ENCODE results near the gene HIGD1A.

HIGD1A gene

GRCh38 chr3:42752441-42752840 is 51.8 kb downstream of the HIGD1A start:
- DNase-seq = no peak

DNA sequence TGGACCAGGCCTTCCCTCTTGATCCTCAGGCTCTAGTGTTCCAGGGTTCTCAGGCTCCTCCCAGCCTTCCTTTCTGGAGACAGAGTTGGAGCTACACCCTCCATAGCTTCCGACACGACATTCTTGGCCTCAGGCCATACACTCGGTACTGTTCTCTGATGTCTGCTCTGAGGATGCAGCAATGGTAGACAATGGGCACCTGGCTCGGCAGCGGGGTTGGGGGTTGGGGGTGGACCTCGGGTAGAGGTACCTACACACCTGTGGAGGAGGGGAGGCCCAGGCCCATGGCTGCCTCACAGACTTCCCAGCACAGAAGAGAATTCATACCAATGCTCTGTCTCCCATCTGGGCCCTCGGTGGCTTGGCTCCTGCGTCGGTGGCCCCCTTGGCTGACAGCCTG is 52.7 kb downstream of the HIGD1A start:
- no peak for DNase-seq

GRCh38 chr3:42750834-42751233 is 53.5 kb downstream of the HIGD1A start:
- DNase-seq = no peak

DNA sequence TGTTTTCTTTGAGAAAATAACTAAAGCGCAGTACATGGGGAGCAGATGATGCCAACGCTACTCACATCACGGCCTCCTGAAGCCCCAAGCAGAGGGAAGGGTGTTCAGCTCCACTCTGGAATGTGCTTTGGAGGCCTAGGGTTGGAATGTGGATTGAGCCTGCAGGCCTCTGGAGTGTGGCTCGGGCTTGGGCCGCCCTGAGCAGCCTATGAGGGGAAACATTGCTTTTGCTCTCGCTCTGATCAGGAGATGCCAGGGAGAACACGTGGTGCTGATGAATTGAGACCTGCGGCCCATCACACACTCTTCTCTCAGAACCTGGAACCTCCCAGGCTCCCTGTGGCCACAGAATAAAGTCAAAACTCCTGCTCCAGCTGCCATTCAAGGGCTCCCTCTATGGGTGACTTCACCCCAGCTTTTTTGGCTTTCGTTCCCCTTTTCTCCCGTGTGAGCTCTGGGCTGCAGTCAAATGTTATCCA is 54.5 kb downstream of the HIGD1A start:
- DNase-seq = no peak

GRCh38 chr3:42749025-42749752 is 55.1 kb downstream of the HIGD1A start:
- DNase-seq = no peak

DNA sequence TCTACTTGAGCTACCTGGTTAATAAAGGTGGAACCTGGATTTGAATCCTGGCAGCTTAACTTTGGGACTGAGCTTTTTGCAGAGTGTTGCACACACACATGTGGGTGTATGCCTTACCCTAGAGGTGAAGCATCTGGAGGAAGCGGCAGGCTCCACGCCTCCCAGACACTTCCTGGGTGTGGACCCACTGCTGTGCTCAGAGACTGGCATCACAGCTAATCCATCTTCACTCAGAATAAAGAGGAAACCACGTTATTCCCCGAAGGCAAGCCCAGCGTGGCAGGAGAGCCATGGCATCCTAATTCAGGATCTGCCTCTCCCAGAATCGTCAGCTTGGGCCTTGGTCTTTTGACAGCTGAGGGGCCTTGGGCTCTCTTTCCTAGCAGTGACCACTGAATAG is 56.7 kb downstream of the HIGD1A start:
- DNase-seq = no peak

- no peak for DNase-seq
Observed at GRCh38 chr3:42746455-42747450, 57.5 kb downstream of the HIGD1A start.

DNA sequence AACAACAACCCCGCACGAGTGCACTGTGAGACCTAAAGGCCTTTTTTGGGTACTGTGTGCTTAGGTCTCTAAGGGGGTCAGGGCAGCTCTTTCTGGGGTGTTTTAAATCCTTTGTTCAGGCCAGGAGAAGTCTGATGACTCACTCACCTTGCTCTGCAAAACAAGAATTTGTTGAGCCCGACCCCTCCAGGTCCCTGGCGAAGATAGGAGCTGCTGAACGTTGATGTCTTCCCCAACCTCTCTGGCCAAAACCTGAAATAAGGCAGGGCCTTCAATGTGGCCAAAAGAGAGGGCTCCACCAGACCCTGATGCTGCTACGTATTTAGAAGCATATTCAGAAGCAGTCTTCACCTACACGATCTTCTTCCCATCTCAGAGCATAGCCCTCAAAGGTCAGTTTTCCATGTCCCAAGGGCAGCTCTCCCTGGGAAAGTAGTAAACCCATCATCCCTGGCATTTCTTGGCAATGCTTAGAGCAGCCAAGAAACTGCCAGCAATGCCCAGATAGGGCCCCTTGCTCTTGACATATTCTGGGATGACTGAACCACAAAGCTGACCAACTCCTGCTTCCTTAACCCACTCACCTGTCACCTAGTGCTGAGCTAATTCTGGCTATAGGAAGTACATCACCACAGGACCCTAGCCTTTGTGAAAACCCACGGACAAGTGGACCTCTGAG is 58.4 kb downstream of the HIGD1A start:
- DNase-seq = no peak

- DNase-seq = no peak
Observed at GRCh38 chr3:42745291-42745745, 59.0 kb downstream of the HIGD1A start.

GRCh38 chr3:42743204-42743995 is 60.9 kb downstream of the HIGD1A start:
- no peak for DNase-seq

DNA sequence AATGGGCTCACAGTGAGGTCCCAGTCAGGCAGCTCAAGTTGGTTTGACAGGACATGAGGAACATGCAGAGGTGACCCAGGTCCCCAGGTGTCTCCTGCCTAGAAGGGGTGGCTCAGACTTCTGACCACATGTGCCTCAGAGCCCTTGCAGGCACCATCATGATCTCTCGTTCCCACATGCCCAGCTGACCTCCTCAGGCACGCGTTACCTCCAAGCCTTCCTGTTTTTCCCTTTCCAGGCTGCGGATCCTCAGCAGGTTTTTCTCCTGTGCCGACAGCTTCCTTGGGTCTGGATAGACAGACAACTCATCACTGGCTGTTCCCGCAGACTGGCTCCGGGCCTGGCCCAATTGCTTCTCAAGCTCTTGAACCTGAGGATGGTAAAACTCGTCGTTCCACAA is 61.6 kb downstream of the HIGD1A start:
- no peak for DNase-seq

- no peak for DNase-seq
Observed at GRCh38 chr3:42742259-42742658, 62.0 kb downstream of the HIGD1A start.

DNA sequence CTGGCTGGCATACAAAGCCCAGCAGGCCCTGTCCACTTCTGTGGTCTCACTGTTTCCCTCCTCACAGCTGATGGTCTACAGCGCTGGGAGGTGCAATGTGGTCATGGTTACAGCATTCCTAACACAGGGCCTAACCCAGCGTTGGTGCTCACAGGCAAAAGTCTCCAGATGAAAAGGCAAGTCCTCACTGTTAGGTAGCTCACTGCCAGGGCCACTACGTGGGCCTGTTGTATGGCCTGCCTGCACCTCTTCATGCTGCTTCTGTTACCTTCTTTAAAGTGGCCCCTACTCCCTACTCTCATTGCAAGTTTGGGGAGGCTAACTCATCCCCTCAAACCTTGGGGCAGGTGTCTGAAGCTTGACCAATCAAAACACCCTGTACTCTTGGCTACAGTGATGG is 62.5 kb downstream of the HIGD1A start:
- DNase-seq = no peak

- DNase-seq = no peak
Observed at GRCh38 chr3:42739401-42740158, 64.7 kb downstream of the HIGD1A start.

DNA sequence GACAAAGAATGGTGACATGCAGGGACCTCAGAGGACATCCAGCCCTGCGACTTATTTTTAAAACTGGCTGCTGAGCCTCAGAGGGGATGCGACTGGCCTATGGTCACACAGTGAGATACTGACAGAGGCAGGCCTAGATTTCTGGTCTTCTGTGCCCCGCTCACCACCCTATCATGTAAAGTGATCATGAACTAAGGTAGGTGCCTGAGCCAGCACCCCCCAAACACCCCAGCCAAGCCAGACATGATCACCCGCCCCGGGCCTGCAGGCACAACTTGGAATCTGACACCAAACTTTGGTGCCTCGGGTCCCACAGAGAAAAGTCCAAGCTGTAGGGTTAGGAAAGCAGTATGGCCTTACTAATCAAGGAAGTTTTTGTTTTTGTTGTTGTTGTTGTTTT is 67.8 kb downstream of the HIGD1A start:
- no peak for DNase-seq

DNA sequence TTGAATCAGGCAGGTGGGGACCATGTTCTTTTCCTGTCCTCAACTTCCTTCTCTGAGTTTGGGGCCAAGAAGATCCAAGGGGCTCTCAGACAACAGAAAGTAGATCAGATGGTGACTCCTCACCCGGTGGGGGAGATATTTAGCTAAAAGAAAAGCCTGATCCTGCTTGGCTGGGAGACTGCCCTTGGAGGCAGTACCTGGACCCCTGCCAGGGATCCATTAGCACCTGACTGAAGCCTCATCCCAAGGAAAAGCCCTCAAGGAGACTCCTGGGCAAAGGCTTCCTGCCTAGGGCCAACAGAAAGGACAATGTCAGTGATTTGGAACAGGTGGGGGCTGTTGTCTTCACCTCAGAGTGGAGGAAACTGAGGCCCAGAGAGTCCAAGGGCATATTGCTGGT is 68.2 kb downstream of the HIGD1A start:
- DNase-seq = no peak

DNA sequence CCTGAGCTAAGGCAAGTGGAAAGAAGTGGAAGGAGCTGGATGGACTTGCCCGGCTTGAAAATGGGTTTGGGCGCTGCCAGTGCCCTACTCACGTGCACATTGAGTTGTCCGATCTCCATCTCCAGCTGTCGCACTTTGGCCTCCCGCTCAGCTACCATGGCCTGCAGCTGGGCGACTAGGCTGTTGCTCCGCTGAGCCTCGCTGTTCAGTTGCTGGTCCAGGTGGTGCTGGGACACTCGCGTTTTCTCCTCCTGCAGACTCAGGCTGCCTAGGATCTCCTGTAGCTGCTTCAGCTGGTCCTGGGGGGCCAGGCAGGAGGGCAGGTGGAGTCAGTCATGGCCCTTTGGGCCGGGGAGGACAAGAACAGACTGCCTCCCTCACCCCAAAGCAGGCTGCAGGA is 68.7 kb downstream of the HIGD1A start:
- DNase-seq = no peak

GRCh38 chr3:42735019-42735418 is 69.3 kb downstream of the HIGD1A start:
- no peak for DNase-seq

DNA sequence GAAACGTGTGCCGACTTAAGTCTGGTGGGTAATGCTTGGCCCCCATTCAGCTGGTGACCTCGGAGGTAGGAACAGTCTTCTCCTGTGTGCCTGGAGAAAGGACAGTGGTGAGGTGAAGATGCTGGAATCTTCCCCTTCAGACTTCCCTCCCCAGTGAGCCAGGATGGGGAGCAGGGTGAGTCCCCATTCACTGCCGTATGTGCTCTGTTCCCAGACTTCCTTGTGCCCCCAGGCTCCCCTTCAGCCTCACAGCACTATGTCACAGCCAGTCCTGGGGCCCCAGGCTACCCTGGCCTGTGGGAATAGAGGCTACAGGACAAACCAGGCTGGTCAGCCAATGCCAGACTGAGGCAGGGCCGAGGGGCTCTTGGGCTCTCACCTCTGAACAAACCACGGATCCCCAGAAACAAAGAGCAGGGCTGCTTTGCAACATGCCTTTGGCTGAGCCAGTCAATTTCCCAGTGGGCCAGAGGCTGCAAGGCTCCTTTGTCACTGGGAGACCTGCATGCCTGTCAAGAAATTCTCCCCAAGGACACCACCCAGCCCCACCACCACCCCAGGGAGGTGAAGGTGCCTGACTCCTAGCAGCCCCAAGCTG is 69.9 kb downstream of the HIGD1A start:
- no peak for DNase-seq

DNA sequence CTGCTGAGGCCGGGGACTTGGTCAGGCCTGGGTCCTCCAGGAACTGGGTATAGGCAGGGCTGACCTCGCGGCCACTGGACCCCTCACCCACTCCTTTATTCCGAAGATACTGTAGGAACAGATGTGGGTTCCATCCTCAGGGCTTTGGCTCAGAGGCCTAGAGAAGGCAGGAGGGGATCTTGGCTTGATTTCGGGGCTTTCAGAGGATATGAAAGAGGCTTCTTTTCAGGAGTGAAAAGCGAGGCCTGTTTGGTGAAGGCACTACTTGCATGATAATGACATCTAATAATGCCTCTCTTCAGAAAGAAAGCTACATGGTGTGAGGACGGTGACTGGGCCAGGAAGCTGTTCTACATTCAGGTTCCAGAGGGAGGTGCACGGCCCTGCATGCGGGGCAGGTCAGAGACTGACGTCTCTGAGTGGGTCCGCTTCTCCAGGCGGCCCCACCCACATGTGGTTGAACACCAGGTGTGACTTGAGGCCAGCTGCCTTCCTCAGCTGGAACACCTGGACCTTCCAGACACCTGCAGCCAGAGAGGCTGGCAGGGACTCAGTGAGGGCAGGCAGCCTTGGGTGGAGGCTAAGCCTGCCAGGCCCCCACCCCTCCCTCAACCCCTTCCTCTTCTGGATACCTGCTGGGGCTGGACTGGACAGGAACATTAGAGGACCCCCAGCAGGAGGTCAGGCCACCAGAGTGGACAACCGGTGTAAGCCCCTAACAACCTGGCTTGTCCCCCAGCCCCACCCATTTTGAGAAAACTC is 70.6 kb downstream of the HIGD1A start:
- DNase-seq = no peak

All from NCI-H524 treated with DMSO at 0.1 percent for 48 hours (cell line).